HG03135 (cell line): ENCODE measurements around the gene PAQR9.

Experiments
- ATAC-seq: cut with Tn5 transposase; IDR thresholded peaks from one replicate; pipeline ENCODE4 v1.9.1; 2021; ENCODE audit warnings: mild to moderate bottlenecking, moderate library complexity; ENCODE audit not compliant: unreplicated experiment

PAQR9 gene

DNA sequence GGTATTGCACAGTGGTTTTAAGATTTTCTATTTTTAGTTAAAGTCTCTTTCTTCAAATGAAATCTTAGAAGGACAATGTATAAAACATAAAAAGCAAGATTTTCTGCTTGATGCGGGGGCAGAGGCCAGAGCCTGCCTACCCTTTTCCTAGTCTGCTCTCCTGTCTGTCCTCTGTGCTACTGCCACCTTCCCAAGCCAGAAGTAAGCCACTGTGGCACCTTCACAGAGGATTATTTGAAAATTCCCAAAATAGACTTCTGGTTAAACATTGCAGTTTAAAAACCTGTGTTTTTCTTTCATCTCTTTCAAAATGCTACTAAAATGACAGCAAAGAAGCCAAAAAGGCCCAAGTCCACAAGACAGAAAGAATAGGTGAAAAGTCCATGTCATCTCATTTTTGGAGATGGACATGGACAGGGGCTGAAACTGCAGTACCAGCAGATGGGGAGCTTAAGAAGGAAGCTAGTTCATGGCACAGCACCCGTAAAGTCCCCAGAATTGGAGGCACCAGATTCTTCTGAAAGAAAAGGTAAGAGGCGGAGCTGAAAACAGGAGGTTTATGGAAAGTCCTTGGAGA, 37.0 kb downstream of the PAQR9 start:
- ATAC-seq = no peak

DNA sequence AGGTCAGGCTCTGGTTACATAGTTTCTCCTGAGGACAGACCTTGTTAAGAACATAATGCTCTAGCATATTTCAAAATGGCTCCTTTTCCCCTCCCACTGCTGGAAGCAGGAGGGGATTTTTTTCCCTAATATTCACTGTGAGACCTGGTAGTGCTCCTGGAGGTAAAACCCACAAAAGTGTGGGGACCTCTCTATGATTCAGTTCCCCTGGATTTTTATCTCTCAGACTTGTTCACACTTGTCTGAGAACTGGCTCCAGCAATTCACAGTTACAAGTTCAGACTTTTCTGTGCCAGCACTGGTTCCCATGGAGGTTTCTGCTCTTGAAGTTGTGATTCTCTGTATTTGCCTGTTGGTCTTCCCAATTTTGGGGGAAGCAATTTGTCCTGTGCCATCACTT, 38.3 kb downstream of the PAQR9 start:
- no peak for ATAC-seq

- no peak for ATAC-seq
These were observed 39.8 kb downstream of the PAQR9 start for GRCh38 chr3:142923694-142924093.

- ATAC-seq = no peak
These were observed 46.9 kb downstream of the PAQR9 start for GRCh38 chr3:142916605-142917004.

GRCh38 chr3:142915636-142916035, 47.8 kb downstream of the PAQR9 start:
- ATAC-seq = no peak

DNA sequence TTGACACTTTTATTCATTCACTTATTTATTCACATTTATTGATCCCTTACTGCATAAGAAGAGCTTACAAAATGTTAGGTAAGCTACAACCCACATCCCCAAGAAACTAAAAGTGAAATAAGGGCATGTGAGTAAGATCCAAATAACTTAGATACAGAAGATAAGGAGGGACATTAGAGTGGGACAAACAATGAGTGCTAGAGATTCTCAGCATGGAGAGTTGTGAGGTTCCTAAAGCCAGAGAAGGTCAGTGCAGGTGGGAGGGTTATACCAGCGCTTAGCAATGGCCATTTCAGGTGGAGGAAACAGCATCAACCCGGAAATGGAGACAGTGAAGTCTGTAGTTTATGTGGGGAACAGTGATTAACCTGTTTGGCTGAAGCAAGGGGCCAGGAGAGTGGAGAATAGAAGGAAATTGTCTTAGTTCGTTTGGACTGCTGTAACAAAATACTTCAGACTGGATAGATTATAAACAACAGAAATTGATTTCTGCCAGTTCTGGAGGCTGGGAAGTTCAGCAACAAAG, 49.1 kb downstream of the PAQR9 start:
- no peak for ATAC-seq

DNA sequence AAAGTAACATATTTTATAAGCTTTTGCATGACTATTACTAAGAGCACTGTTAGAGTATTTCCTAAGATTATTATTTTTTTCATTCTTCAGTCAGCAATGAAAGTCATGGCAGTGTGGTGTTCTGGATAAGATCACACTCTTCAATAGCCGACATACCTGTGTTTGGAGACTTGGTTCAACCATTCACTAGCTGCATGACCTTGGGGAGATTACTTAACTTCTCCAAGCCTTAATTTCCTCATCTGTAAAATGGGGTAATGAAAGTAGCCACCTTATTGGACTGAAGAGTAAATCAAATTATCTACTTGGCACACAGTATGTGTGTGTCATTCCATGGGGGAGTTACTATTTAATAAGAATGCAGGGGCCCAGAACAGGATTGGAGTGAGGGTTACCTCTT, 50.0 kb downstream of the PAQR9 start:
- no peak for ATAC-seq

DNA sequence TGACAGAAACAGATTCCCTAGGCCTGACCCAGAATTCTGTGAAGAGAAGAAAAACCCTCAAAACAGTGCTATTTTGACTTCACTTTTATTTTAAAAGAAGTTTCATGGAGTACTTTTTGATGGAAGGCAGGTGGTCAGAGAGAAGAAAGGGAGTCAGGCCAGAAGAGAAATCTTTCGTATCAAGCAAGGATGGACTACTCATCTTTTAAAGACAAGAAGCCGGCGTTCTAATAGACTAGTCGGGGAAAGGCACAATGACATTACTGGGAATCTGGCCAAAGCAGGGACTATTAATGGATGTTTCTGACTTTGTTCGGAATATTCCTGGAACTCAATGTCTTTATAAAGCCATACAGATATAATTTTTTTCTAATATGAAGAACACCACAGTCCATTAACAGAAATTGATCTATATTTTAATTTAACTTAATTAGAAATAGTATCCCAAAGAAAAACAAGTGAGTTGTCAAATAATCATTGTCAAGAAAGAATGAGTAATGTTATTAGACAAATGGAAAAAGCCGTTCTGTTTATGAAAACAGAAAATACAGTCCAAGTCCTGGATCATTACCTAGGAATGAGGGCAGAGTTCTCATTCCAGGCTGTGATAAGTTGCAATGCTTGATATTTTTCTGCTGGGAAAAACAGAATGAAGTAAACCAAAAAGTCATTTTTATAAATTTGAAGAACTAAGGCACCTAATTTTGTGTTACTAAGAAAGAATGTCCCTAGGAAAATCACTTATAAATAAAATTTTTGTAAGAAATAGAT, 50.9 kb downstream of the PAQR9 start:
- ATAC-seq = no peak
